Tibial artery (tissue), 4 donors: ENCODE data around the gene C1QTNF8.

Experiments used
- DNase-seq, 2 donors: peaks; one replicate each; pipeline ENCODE4 v3.0.0-alpha.2; 2019
- H3K27ac ChIP-seq, 2 donors: fragments of 200-600 bp; sonication (generic) in 1 of 2; 1 replicate in 1 of 2; 2 replicates in 1 of 2; pipeline ENCODE4 v1.5.1; 2018 to 2019; ENCODE audit warnings: mild to moderate bottlenecking in 1 of 2
- H3K27me3 ChIP-seq, 2 donors: fragments of 200-600 bp; sonication (generic) in 1 of 2; one replicate each; pipeline versions ENCODE4 v1.5.1 to v1.6.0; 2016 to 2019
- H3K36me3 ChIP-seq, 3 donors: fragments of 200-600 bp; sonication (generic) in 2 of 3; one replicate each; pipeline ENCODE4 v1.5.1; 2016 to 2019; ENCODE audit warnings: mild to moderate bottlenecking in 2 of 3
- H3K4me1 ChIP-seq, 4 donors: fragments of 200-600 bp; sonication (generic) in 2 of 4; 1 replicate in 3 of 4; 2 replicates in 1 of 4; pipeline ENCODE4 v1.5.1; 2016 to 2019
- H3K4me3 ChIP-seq, 2 donors: fragments of 200-600 bp; sonication (generic) in 1 of 2; 1 replicate in 1 of 2; 2 replicates in 1 of 2; pipeline ENCODE4 v1.5.1; 2018 to 2019; ENCODE audit warnings: mild to moderate bottlenecking in 2 of 2
- H3K9me3 ChIP-seq, 3 donors: fragments of 200-600 bp; sonication (generic) in 1 of 3; one replicate each; pipeline ENCODE4 v1.5.1; 2016 to 2019
- CTCF ChIP-seq, 2 experiments: fragments of 200-600 bp in 1 of 2; fragments of 450-650 bp in 1 of 2; IDR thresholded peaks; one replicate each; pipeline ENCODE4 v1.5.1; 2017 to 2019; ENCODE audit warnings: antibody characterized with exemption in 2 of 2, mild to moderate bottlenecking in 1 of 2, moderate library complexity in 1 of 2
- intact Hi-C: fragments of 100-400 bp; cut with DNase I; formaldehyde crosslinking; loops from one replicate; pipeline ENCODE4 v1.15.0; 2023; ENCODE audit warnings: low total_unique reads

Gene C1QTNF8

GRCh38 chr16:1107141-1107540 is 11.1 kb upstream of the C1QTNF8 start:
- peaks cover 0 to 62% of the 10 kb centered on the region in 2 donors for H3K27me3 ChIP-seq
- intact Hi-C loops, result no loop called here
- H3K27ac ChIP-seq, result no peak overlapping the region
- peaks cover 0 to 36% (median 22%) of the 10 kb centered on the region in 4 donors for H3K4me1 ChIP-seq
- TF ChIP-seq CTCF (IDR thresholded peaks at IDR 0.05), result no peak
- no peak for DNase-seq
- H3K9me3 ChIP-seq, result no peaks in the 10 kb centered on the region
- no peaks in the 10 kb centered on the region for H3K36me3 ChIP-seq
- no peak overlapping the region for H3K4me3 ChIP-seq

- DNase-seq, result no peak
- H3K4me3 ChIP-seq, result no peak overlapping the region
- intact Hi-C loops, result no loop called here
- no peaks in the 10 kb centered on the region for H3K36me3 ChIP-seq
- TF ChIP-seq CTCF (IDR thresholded peaks at IDR 0.05), result no peak
- peaks cover 0 to 64% of the 10 kb centered on the region in 2 donors for H3K27me3 ChIP-seq
- no peak overlapping the region for H3K27ac ChIP-seq
- H3K4me1 ChIP-seq, result peaks cover 0 to 39% (median 24%) of the 10 kb centered on the region in 4 donors
- no peaks in the 10 kb centered on the region for H3K9me3 ChIP-seq
Measured at GRCh38 chr16:1106659-1107058, 10.6 kb upstream of the C1QTNF8 start.

- Histone ChIP-seq H3K27me3 (peaks cover 0 to 64% of the 10 kb centered on the region in 2 donors), H3K4me3 (no peak overlapping the region), H3K4me1 (peaks cover 0 to 41% (median 25%) of the 10 kb centered on the region in 4 donors), H3K36me3 (no peaks in the 10 kb centered on the region), H3K27ac (no peak overlapping the region), H3K9me3 (no peaks in the 10 kb centered on the region)
- intact Hi-C loops, result no loop called here
- peak; percentile 90 to 93 for TF ChIP-seq CTCF (IDR thresholded peaks at IDR 0.05)
- peak; percentile 38 to 81 for DNase-seq
Measured at GRCh38 chr16:1105888-1106620, 10.0 kb upstream of the C1QTNF8 start.

GRCh38 chr16:1103636-1103980 is 7.6 kb upstream of the C1QTNF8 start:
- H3K36me3 ChIP-seq, result no peaks in the 10 kb centered on the region
- H3K4me3 ChIP-seq, result no peak overlapping the region
- peaks cover 0 to 46% (median 25%) of the 10 kb centered on the region in 4 donors for H3K4me1 ChIP-seq
- no peak for TF ChIP-seq CTCF (IDR thresholded peaks at IDR 0.05)
- no peaks in the 10 kb centered on the region for H3K9me3 ChIP-seq
- intact Hi-C loops, result loop anchor here (2.0 kb wide), 1 partner anchor 47 kb away; no protein-coding TSS in a partner anchor
- H3K27ac ChIP-seq, result no peak overlapping the region
- DNase-seq, result no peak
- H3K27me3 ChIP-seq, result peaks cover 0 to 64% of the 10 kb centered on the region in 2 donors

GRCh38 chr16:1102921-1103635 is 7.0 kb upstream of the C1QTNF8 start:
- Histone ChIP-seq H3K9me3 (no peaks in the 10 kb centered on the region), H3K4me3 (peak overlapping the region in 1 of 2 donors; percentile 20), H3K36me3 (no peaks in the 10 kb centered on the region), H3K4me1 (peaks cover 0 to 47% (median 28%) of the 10 kb centered on the region in 4 donors), H3K27ac (no peak overlapping the region), H3K27me3 (peaks cover 0 to 59% of the 10 kb centered on the region in 2 donors)
- no peak for DNase-seq
- TF ChIP-seq CTCF (IDR thresholded peaks at IDR 0.05), result peak; percentile 70 to 77
- intact Hi-C loops, result loop anchor here (2.0 kb wide), 1 partner anchor 46 kb away; no protein-coding TSS in a partner anchor
